ENCODE measurements around the gene OTUD7B. TPM values are rescaled to one million over a fixed set of nuclear protein-coding genes. Genes with fewer than 3 reads are reported as not detected.
A peak's percentile ranks its signal among the peaks of the same experiment; 100 is the strongest.

OTUD7B gene
- total and polyA plus RNA-seq, 9 of the 15 experiments (the other 6 are each of a cell fraction or from before 2014, with no cell fraction given) = 0.96 to 18.8 (median 7.4) TPM

DNA sequence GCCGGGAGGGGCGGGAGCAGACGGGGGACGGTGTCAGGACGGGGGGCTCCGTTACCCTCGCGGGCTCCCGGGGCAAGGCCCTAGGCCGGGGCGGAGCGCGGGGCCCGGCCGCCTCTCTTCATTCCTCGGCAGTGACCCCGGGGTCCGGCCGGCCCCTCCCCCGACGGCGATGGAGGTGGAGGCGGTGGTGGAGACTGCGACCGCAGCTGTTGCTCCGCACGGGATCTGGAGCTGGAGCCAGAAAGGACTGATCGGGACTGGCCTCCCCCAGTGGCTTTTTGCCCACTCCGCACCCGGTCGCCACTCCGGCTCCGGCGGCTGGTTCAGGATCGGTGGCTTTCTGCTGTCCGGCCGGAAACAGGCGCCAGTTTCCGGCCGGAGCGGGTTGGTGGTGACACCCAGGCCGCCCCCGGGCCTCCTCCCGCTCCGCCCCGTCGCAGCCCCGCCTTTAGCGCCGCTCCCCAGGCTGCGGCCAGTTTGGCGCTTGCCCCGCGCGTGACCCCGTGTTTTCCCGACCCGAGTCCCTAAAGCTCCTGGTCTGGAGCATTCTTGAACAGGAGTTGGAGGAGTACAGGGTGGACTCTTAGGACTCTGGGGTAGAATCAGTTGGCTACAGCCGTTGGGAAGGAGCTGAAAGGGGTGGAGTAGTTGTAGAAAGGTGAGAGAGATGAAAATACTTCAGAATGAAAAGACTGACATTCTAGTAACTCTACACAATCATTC is at the start of gene OTUD7B (continued):
- TF ChIP-seq, protein P1, sequence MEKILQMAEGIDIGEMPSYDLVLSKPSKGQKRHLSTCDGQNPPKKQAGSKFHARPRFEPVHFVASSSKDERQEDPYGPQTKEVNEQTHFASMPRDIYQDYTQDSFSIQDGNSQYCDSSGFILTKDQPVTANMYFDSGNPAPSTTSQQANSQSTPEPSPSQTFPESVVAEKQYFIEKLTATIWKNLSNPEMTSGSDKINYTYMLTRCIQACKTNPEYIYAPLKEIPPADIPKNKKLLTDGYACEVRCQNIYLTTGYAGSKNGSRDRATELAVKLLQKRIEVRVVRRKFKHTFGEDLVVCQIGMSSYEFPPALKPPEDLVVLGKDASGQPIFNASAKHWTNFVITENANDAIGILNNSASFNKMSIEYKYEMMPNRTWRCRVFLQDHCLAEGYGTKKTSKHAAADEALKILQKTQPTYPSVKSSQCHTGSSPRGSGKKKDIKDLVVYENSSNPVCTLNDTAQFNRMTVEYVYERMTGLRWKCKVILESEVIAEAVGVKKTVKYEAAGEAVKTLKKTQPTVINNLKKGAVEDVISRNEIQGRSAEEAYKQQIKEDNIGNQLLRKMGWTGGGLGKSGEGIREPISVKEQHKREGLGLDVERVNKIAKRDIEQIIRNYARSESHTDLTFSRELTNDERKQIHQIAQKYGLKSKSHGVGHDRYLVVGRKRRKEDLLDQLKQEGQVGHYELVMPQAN (IDR thresholded peaks at IDR 0.05; ENCODE audit: borderline replicate concordance) = no peak
- TF ChIP-seq TOE1 (IDR thresholded peaks at IDR 0.05; ENCODE audit: borderline replicate concordance) (peak; percentile 82; the same call in 1 of the 2 replicates), TOE1 (CRISPR knock-in tag; IDR thresholded peaks at IDR 0.05; ENCODE audit: borderline replicate concordance, low read depth) (no peak), RB1 (IDR thresholded peaks at IDR 0.05; ENCODE audit: low read depth) (peak; percentile 93; the same call in 1 of the 2 replicates), EZH2 (IDR thresholded peaks at IDR 0.05; ENCODE audit: borderline replicate concordance, low read depth, low read length) (no peak), ELF1 (tag; IDR thresholded peaks at IDR 0.05) (no peak), KAT2B (IDR thresholded peaks at IDR 0.05; ENCODE audit: low read depth, low read length) (no peak), FOXK2 (conservative IDR thresholded peaks at IDR 0.05 in 1 of 2, IDR thresholded peaks at IDR 0.05 in 1 of 2; ENCODE audit: low read depth in 2 of 2) (peak; percentile 25 to 78; a peak in 2 of 4 replicates), CBFB (CRISPR knock-in tag; IDR thresholded peaks at IDR 0.05) (no peak), MTA2 (IDR thresholded peaks at IDR 0.05; ENCODE audit: low read depth) (no peak), NONO (IDR thresholded peaks at IDR 0.05; ENCODE audit: low read depth in 2 of 2, low read length in 1 of 2) (peak; percentile 39 to 74; a peak in 2 of 4 replicates), TAF9B (IDR thresholded peaks at IDR 0.05; ENCODE audit: partially characterized antibody) (peak; percentile 81)
- TF ChIP-seq, protein P2, sequence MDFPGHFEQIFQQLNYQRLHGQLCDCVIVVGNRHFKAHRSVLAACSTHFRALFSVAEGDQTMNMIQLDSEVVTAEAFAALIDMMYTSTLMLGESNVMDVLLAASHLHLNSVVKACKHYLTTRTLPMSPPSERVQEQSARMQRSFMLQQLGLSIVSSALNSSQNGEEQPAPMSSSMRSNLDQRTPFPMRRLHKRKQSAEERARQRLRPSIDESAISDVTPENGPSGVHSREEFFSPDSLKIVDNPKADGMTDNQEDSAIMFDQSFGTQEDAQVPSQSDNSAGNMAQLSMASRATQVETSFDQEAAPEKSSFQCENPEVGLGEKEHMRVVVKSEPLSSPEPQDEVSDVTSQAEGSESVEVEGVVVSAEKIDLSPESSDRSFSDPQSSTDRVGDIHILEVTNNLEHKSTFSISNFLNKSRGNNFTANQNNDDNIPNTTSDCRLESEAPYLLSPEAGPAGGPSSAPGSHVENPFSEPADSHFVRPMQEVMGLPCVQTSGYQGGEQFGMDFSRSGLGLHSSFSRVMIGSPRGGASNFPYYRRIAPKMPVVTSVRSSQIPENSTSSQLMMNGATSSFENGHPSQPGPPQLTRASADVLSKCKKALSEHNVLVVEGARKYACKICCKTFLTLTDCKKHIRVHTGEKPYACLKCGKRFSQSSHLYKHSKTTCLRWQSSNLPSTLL (IDR thresholded peaks at IDR 0.05) = no peak
- TF ChIP-seq, protein P3, sequence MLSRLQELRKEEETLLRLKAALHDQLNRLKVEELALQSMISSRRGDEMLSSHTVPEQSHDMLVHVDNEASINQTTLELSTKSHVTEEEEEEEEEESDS (CRISPR knock-in tag; IDR thresholded peaks at IDR 0.05) = no peak
- TF ChIP-seq, protein P4, sequence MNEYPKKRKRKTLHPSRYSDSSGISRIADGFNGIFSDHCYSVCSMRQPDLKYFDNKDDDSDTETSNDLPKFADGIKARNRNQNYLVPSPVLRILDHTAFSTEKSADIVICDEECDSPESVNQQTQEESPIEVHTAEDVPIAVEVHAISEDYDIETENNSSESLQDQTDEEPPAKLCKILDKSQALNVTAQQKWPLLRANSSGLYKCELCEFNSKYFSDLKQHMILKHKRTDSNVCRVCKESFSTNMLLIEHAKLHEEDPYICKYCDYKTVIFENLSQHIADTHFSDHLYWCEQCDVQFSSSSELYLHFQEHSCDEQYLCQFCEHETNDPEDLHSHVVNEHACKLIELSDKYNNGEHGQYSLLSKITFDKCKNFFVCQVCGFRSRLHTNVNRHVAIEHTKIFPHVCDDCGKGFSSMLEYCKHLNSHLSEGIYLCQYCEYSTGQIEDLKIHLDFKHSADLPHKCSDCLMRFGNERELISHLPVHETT (CRISPR knock-in tag; conservative IDR thresholded peaks at IDR 0.05 in 1 of 2, IDR thresholded peaks at IDR 0.05 in 1 of 2) = peak in 1 of 2 experiments; percentile 94; a peak in 2 of 4 replicates
- TF ChIP-seq, protein P5, sequence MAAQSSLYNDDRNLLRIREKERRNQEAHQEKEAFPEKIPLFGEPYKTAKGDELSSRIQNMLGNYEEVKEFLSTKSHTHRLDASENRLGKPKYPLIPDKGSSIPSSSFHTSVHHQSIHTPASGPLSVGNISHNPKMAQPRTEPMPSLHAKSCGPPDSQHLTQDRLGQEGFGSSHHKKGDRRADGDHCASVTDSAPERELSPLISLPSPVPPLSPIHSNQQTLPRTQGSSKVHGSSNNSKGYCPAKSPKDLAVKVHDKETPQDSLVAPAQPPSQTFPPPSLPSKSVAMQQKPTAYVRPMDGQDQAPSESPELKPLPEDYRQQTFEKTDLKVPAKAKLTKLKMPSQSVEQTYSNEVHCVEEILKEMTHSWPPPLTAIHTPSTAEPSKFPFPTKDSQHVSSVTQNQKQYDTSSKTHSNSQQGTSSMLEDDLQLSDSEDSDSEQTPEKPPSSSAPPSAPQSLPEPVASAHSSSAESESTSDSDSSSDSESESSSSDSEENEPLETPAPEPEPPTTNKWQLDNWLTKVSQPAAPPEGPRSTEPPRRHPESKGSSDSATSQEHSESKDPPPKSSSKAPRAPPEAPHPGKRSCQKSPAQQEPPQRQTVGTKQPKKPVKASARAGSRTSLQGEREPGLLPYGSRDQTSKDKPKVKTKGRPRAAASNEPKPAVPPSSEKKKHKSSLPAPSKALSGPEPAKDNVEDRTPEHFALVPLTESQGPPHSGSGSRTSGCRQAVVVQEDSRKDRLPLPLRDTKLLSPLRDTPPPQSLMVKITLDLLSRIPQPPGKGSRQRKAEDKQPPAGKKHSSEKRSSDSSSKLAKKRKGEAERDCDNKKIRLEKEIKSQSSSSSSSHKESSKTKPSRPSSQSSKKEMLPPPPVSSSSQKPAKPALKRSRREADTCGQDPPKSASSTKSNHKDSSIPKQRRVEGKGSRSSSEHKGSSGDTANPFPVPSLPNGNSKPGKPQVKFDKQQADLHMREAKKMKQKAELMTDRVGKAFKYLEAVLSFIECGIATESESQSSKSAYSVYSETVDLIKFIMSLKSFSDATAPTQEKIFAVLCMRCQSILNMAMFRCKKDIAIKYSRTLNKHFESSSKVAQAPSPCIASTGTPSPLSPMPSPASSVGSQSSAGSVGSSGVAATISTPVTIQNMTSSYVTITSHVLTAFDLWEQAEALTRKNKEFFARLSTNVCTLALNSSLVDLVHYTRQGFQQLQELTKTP (IDR thresholded peaks at IDR 0.05; ENCODE audit: low read depth in 1 of 2, partially characterized antibody in 2 of 2) = no peak

Measured in K562 (cell line).